ENCODE results near the gene LPP.

GRCh38 chr3:188468196-188468595 is 314.2 kb downstream of the LPP start:
- TF ChIP-seq CTCF (IDR thresholded peaks at IDR 0.05; ENCODE audit: insufficient read depth, low read depth, low read length), result no peak
- no peak for TF ChIP-seq EZH2 (IDR thresholded peaks at IDR 0.05; ENCODE audit: insufficient read depth, low read length)
